Adrenal gland (tissue), 12 donors: ENCODE results near the gene BMP6. TPM values are rescaled to one million over a fixed set of nuclear protein-coding genes. Genes with fewer than 3 reads are reported as not detected.

Experiments
- DNase-seq, 7 donors: peaks; one replicate each; pipeline ENCODE4 v3.0.0-alpha.2; 2019 to 2020
- H3K27ac ChIP-seq, 5 donors: fragments of 200-600 bp; sonication (generic) in 4 of 5; 1 replicate in 3 of 5; 2 replicates in 2 of 5; pipeline versions ENCODE4 v1.5.1 to v1.8.0; 2016 to 2020; ENCODE audit warnings: mild to moderate bottlenecking in 1 of 5
- H3K27me3 ChIP-seq: fragments of 200-600 bp; 2 replicates; pipeline ENCODE4 v1.8.0; 2021
- H3K36me3 ChIP-seq, 2 donors: fragments of 200-600 bp; replicated peaks in 1 of 2; 1 replicate in 1 of 2; 2 replicates in 1 of 2; pipeline versions ENCODE4 v1.5.1 to v1.8.0; 2018 to 2022
- H3K4me1 ChIP-seq, 2 donors: fragments of 200-600 bp; replicated peaks in 1 of 2; 1 replicate in 1 of 2; 2 replicates in 1 of 2; pipeline versions ENCODE4 v1.5.1 to v1.8.0; 2018 to 2021
- H3K4me3 ChIP-seq, 4 donors: fragments of 200-600 bp; sonication (generic) in 3 of 4; one replicate each; pipeline ENCODE4 v1.5.1; 2016 to 2018
- H3K9me3 ChIP-seq, 3 donors: fragments of 200-600 bp; sonication (generic) in 1 of 3; replicated peaks in 1 of 3; 1 replicate in 2 of 3; 2 replicates in 1 of 3; pipeline versions ENCODE4 v1.5.1 to v1.8.0; 2016 to 2021
- CTCF ChIP-seq, 6 experiments: fragments of 450-650 bp in 4 of 6; fragments of 200-600 bp in 2 of 6; sonication (generic) in 1 of 6; IDR thresholded peaks; 1 replicate in 5 of 6; 2 replicates in 1 of 6; pipeline versions ENCODE4 v1.5.1 to v1.8.0; 2016 to 2021; ENCODE audit warnings: antibody characterized with exemption in 6 of 6, mild to moderate bottlenecking in 2 of 6, moderate library complexity in 1 of 6
- POLR2A ChIP-seq, 2 donors: fragments of 450-650 bp; IDR thresholded peaks; one replicate each; pipeline ENCODE4 v1.6.1; 2017; ENCODE audit warnings: antibody characterized with exemption in 2 of 2, mild to moderate bottlenecking in 2 of 2, moderate library complexity in 1 of 2
- WGBS, 4 donors: extraction: QIAGEN DNeasy Blood & Tissue Kit in 2 of 4; methylation state at CpG; one replicate each; pipeline versions ENCODE4 v1.1.5 to v1.1.7; 2013 to 2017; 5-methylcytosine and 5-hydroxymethylcytosine counted together
- intact Hi-C, 2 donors: fragments of 100-400 bp; cut with DNase I; formaldehyde crosslinking; loops; one replicate each; pipeline versions ENCODE4 v1.14.1 to v1.15.0; 2022 to 2023
- polyA plus RNA-seq, 3 donors: library from polyadenylated mRNA; stranded (reverse); fragments of 200-250 nt in 2 of 3; fragments of 350-450 nt in 1 of 3; fragmentation: Illumina TruSeq in 1 of 3; extraction: RNeasy Lipid Tissue Mini Kit (QIAGEN cat#74804) in 1 of 3; gene quantifications; one replicate each; pipeline ENCODE4 v1.2.3, GENCODE V29; 2013 to 2014
- total RNA-seq, 9 donors: library from RNA; depleted of rRNA in 4 of 9; stranded (reverse); fragments of >200 nt in 4 of 9; fragments of 120-200 nt in 1 of 9; fragmentation: NEBNext Ultra II Directional in 1 of 9; extraction: Animal tissue kit (Norgen Biotek cat#: 25700) in 1 of 9; gene quantifications; one replicate each; pipeline versions ENCODE4 v1.1.0 to v1.2.4, GENCODE V29; 2013 to 2023
- donor health status: healthy with polysubstance abuse.
- donor health status: Bipolar disorder and iron deficiency.
- donor health status: DM: yes; HTN: yes; CAD: no.
- donor health status: DM: no; HTN: no; CAD: no.
- donor health status: DM: no; HTN: no; CAD: no.
- donor health status: DM: yes; HTN: yes; CAD: no.

BMP6 gene
- total and polyA plus RNA-seq, 12 donors: 1.4 to 17.0 (median 4.2) TPM

DNA sequence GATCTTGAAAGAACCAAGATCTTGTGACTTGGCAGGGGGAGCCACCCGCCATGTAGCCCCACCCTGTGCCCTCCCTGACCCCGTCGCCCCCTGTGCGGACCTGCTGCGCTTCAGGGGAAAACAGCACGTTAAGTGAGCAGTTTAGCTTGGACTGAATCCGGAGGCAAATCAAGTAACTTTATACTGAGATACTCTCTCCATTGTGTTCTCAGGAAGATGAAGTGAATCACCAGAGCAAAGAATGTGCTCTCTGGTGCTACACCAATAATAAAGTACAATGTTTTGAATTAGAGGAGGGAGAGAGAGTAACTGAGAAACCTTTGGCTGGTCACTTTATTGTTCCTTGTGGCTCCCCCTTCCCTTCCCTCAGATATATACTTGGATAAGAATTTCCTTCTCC lies 101.2 kb downstream of the BMP6 start:
- 62 to 77% (median 72%) methylated on average over 7 of the region's 7 CpGs for WGBS, 4 donors
- no peaks in the 10 kb centered on the region for H3K9me3 ChIP-seq
- intact Hi-C loops: no loop called here
- no peak for DNase-seq
- no peaks in the 10 kb centered on the region for H3K36me3 ChIP-seq
- TF ChIP-seq CTCF (IDR thresholded peaks at IDR 0.05): no peak
- TF ChIP-seq POLR2A (IDR thresholded peaks at IDR 0.05): no peak
- H3K4me1 ChIP-seq: no peaks in the 10 kb centered on the region
- peak overlapping the region in 1 of 5 donors; percentile 22 for H3K27ac ChIP-seq
- no peak overlapping the region for H3K4me3 ChIP-seq
- no peaks in the 10 kb centered on the region for H3K27me3 ChIP-seq

DNA sequence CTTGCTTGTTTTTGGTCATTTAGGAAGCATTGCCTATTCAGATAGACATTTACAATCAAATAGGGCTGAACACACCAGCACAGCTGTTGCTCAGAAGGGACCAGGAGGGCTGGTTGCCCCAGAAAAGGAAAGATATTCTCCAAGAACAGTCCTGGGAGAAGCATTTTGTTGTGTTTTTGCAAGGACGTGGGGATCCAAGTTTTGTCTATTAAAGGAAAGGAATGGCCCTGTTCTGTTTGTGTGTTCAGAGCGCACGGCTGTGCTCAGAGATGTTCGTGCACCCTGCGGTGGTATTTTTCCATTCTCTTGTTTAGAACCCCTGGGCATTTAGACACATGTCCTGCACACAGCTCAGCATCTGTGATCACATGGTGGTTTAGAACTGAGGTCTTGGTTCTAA lies 102.2 kb downstream of the BMP6 start:
- Histone ChIP-seq H3K27ac (no peak overlapping the region), H3K36me3 (no peaks in the 10 kb centered on the region), H3K27me3 (no peaks in the 10 kb centered on the region), H3K4me1 (no peaks in the 10 kb centered on the region), H3K9me3 (no peaks in the 10 kb centered on the region), H3K4me3 (no peak overlapping the region)
- TF ChIP-seq CTCF (IDR thresholded peaks at IDR 0.05) (no peak), POLR2A (IDR thresholded peaks at IDR 0.05) (no peak)
- intact Hi-C loops: no loop called here
- 69 to 81% (median 79%) methylated on average over 5 of the region's 5 CpGs for WGBS, 4 donors
- no peak for DNase-seq

GRCh38 chr6:7832904-7833750 lies 107.2 kb downstream of the BMP6 start:
- Histone ChIP-seq H3K36me3 (no peaks in the 10 kb centered on the region), H3K4me1 (peaks cover 0 to 6% of the 10 kb centered on the region in 2 donors), H3K27ac (no peak overlapping the region), H3K27me3 (no peaks in the 10 kb centered on the region), H3K9me3 (no peaks in the 10 kb centered on the region), H3K4me3 (no peak overlapping the region)
- 83 to 89% (median 87%) methylated on average over 9 of the region's 9 CpGs for WGBS, 4 donors
- intact Hi-C loops: no loop called here
- TF ChIP-seq POLR2A (IDR thresholded peaks at IDR 0.05) (no peak), CTCF (IDR thresholded peaks at IDR 0.05) (no peak)
- no peak for DNase-seq

DNA sequence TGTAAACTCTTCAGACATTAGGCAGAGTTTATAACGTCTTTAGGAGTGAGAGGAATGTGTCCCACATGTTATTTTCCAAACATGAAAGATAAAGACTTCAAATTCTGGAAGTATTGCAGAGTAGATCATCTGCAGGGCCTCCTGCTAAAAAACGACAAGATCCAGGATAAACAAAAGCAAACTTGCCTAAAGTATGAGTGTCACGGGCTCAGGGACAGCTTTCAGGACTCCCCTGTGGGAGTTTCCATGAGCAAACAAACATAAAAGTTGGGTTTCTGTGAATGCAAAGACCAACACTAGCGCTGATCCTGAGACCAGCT lies 107.8 kb downstream of the BMP6 start:
- H3K27ac ChIP-seq: no peak overlapping the region

More for the DNA sequence above, 107.8 kb downstream of the BMP6 start:
- no peak for TF ChIP-seq POLR2A (IDR thresholded peaks at IDR 0.05)
- TF ChIP-seq CTCF (IDR thresholded peaks at IDR 0.05): no peak
- DNase-seq: no peak
- Histone ChIP-seq H3K4me3 (no peak overlapping the region), H3K27me3 (no peaks in the 10 kb centered on the region), H3K4me1 (peaks cover 0 to 6% of the 10 kb centered on the region in 2 donors), H3K9me3 (no peaks in the 10 kb centered on the region), H3K36me3 (no peaks in the 10 kb centered on the region)
- intact Hi-C loops: no loop called here
- WGBS, 4 donors: 43 to 56% (median 46%) methylated on average over 4 of the region's 4 CpGs
